SK-N-SH (cell line): ENCODE measurements around the gene LRMDA.
"Not testable (repeated sequence)": the region's sequence is repeated elsewhere in the genome, so short reads cannot be mapped to it uniquely, and the experiment has no call there.

Experiments
- CTCF ChIP-seq: fragments of 200-600 bp; sonication (generic); IDR thresholded peaks from 2 replicates; pipeline ENCODE4 v1.6.1; 2017; ENCODE audit warnings: antibody characterized with exemption, mild to moderate bottlenecking, moderate library complexity
- REST ChIP-seq: IDR thresholded peaks from 2 replicates; pipeline ENCODE4 v1.6.1; 2012; ENCODE audit warnings: mild to moderate bottlenecking, low read depth, low read length, moderate library complexity

- TF ChIP-seq CTCF, REST: not testable (repeated sequence)
Observed at GRCh38 chr10:75621003-75621402, 189.6 kb downstream of the LRMDA start.
